Effector memory CD8-positive, alpha-beta T cell (primary cell): ENCODE results near the gene TECPR2.

Source experiments
- ATAC-seq: fragments of 150-1000 bp; cut with Tn5 transposase; replicated peaks from 2 replicates; pipeline ENCODE4 v1.10.0; 2021; ENCODE audit warnings: mild to moderate bottlenecking, moderate library complexity
- DNase-seq, 3 experiments: peaks; one replicate each; pipeline ENCODE4 v3.0.0; 2021
- H3K27ac Mint-ChIP-seq, 2 donors: one replicate each; pipeline ENCODE4 v1.8.0; 2022; ENCODE audit warnings: mild to moderate bottlenecking in 2 of 2, mixed read lengths in 2 of 2, moderate library complexity in 2 of 2
- H3K27me3 Mint-ChIP-seq, 2 donors: one replicate each; pipeline ENCODE4 v1.8.0; 2022; ENCODE audit warnings: mixed read lengths in 2 of 2
- H3K36me3 Mint-ChIP-seq: one replicate; pipeline ENCODE4 v1.8.0; 2022; ENCODE audit warnings: mild to moderate bottlenecking, moderate library complexity, mixed read lengths; ENCODE audit not compliant: insufficient read depth
- H3K4me1 Mint-ChIP-seq, 2 donors: one replicate each; pipeline ENCODE4 v1.8.0; 2022; ENCODE audit warnings: low read depth in 2 of 2, mixed read lengths in 2 of 2
- H3K4me3 Mint-ChIP-seq, 2 donors: one replicate each; pipeline ENCODE4 v1.8.0; 2022; ENCODE audit warnings: mild to moderate bottlenecking in 2 of 2, mixed read lengths in 2 of 2, moderate library complexity in 2 of 2
- H3K9me3 Mint-ChIP-seq, 2 donors: one replicate each; pipeline ENCODE4 v1.8.0; 2022; ENCODE audit warnings: mixed read lengths in 2 of 2
- total RNA-seq, 9 experiments: gene quantifications; one replicate each; lab custom pipeline; 2026; lab: John Stamatoyannopoulos, UW

Gene TECPR2, protein sequence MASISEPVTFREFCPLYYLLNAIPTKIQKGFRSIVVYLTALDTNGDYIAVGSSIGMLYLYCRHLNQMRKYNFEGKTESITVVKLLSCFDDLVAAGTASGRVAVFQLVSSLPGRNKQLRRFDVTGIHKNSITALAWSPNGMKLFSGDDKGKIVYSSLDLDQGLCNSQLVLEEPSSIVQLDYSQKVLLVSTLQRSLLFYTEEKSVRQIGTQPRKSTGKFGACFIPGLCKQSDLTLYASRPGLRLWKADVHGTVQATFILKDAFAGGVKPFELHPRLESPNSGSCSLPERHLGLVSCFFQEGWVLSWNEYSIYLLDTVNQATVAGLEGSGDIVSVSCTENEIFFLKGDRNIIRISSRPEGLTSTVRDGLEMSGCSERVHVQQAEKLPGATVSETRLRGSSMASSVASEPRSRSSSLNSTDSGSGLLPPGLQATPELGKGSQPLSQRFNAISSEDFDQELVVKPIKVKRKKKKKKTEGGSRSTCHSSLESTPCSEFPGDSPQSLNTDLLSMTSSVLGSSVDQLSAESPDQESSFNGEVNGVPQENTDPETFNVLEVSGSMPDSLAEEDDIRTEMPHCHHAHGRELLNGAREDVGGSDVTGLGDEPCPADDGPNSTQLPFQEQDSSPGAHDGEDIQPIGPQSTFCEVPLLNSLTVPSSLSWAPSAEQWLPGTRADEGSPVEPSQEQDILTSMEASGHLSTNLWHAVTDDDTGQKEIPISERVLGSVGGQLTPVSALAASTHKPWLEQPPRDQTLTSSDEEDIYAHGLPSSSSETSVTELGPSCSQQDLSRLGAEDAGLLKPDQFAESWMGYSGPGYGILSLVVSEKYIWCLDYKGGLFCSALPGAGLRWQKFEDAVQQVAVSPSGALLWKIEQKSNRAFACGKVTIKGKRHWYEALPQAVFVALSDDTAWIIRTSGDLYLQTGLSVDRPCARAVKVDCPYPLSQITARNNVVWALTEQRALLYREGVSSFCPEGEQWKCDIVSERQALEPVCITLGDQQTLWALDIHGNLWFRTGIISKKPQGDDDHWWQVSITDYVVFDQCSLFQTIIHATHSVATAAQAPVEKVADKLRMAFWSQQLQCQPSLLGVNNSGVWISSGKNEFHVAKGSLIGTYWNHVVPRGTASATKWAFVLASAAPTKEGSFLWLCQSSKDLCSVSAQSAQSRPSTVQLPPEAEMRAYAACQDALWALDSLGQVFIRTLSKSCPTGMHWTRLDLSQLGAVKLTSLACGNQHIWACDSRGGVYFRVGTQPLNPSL (N-terminal part only)
- total RNA-seq = 9.4 to 33.8 (median 17.2) reads per million in 9 experiments

DNA sequence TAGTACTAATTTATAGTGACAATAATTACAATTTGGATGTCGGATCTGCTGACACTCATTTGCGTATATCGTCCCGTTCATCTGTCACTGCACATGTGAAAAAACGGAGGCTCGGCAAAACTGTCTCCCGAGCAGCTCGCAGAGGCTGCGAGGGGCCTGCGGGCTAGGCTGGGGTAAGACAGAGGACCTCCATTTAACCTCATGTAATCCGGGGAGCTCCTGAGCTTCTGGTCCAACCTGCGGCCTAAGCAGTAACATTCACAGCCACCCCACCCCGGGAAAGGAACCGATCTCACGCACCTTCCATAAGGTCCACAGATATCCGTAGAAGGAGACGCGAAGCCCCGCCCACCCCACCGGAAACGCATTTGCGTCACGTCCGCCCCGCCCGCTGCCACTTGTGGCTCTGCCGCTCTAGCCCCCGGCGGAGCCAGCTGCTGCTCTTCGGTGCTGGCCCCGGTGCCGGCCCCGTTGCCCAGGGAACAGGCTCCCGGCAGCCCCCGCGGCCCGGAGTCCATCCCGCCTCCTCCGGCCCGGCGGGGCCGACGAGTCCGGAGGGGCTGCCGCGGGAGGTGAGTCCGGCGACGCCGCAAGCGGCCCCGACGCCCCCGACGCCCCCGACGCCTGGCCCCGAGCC, at the start of gene TECPR2, which contains the start of gene CINP:
TSS of gene TECPR2 (plus strand) at position 397 of the 637 bp plus-strand sequence. CDS start 13,781 bp downstream, outside the sequence.
TSS of gene CINP (minus strand) at position 346 of the 637 bp plus-strand sequence. CDS start at position 307, 39 bp downstream.
- peak within 1 kb of the TSS; percentile 85 to 89 for H3K27ac Mint-ChIP-seq
- H3K4me1 Mint-ChIP-seq = peaks cover 20 to 26% of the 10 kb centered on the region in 2 donors
- peak; percentile 91 to 94 (median 92) for DNase-seq
- H3K27me3 Mint-ChIP-seq = no peaks in the 10 kb centered on the region
- no peaks in the 10 kb centered on the region for H3K9me3 Mint-ChIP-seq
- no peak within 1 kb of the TSS for H3K4me3 Mint-ChIP-seq
- peaks cover 26% of the 10 kb centered on the region for H3K36me3 Mint-ChIP-seq
- peak; percentile 94 for ATAC-seq

DNA sequence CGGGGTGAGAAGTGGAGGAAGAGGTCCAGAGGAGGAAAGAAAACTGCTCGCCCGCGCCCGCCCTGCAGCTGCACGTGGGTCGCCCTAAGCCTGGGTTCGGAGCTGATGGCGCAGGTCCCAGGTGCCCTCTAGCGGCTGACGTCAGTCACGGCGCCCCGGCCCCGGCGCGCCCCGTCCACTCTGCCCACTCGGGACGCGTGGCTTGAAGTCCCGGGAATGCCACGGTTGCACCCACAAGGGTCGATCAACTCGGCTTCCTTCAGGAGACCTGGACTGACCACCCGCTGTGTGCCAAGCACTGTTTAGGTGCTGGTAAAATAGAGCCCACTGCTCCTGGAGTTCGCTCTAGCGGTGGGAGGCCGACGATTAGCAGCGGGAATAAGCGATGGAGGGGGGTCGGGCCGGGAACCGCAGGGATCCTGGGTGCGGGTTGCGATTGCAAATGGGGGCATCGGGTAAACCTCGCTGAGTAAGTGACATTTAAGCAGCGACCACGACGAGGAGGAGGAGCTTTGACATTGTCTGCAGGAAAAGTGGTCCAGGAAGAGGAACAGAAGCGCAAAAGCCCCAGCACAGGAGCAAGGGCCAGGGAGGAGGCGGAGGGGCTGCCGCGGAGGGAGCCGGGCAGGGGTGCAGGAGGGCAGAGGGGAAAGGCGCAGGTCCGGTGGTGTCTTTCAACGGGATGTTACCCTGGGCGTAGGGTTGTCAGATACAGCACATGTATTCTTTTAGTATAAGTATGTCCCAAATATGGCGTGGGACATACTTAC, 48.3 kb upstream of the TECPR2 start:
- Mint-ChIP-seq H3K4me3 (peak overlapping the region; percentile 86 to 94), H3K27ac (peak overlapping the region; percentile 82 to 90), H3K9me3 (peaks cover 0 to 4% of the 10 kb centered on the region in 2 donors), H3K4me1 (peaks cover 30 to 41% of the 10 kb centered on the region in 2 donors), H3K27me3 (no peaks in the 10 kb centered on the region), H3K36me3 (peaks cover 39% of the 10 kb centered on the region)
- ATAC-seq (peak; percentile 72), DNase-seq (peak; percentile 73 to 80 (median 79))

DNA sequence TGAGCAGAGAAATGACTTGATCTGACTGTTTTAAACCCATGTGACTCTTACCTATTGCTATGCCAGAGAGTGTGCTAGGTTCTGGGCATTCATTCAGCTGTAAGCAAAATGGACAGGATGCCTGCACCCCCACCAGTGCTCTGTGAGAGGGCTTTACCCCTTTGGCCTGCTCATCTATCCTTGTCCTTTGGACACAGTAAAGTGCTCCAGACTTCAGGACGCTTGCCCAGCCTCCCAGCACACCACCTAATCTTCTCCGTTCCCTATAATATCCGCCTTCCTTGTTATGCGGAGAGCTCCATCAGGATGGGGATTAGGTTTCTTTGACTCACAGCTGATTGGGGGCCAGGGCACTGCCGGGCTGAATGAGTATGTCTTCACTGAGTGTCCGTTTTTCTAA, 47.6 kb upstream of the TECPR2 start:
- peak overlapping the region; percentile 86 to 94 for H3K4me3 Mint-ChIP-seq
- peaks cover 30 to 43% of the 10 kb centered on the region in 2 donors for H3K4me1 Mint-ChIP-seq
- DNase-seq (no peak), ATAC-seq (no peak)
- peaks cover 43% of the 10 kb centered on the region for H3K36me3 Mint-ChIP-seq
- H3K9me3 Mint-ChIP-seq = peaks cover 0 to 4% of the 10 kb centered on the region in 2 donors
- no peak overlapping the region for H3K27ac Mint-ChIP-seq
- no peaks in the 10 kb centered on the region for H3K27me3 Mint-ChIP-seq

DNA sequence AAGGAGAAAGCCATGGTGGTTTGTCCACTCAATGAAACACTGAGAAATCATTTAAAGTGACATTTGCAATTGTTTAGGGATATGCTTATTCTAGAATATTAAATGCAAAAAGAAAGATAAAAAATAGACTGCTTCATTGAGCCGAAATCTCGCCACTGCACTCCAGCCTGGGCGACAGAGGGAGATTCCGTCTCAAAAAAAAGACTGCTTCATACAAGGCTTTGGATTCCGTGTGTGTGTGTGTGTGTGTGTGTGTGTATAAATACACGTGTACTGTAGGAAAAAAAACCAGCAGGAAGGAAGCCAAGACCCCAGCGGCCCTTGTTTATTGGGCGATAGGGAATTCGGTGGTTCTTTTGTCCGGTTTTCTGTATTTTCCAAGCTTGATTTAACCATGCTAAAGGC, 46.4 kb upstream of the TECPR2 start:
- peaks cover 35 to 45% of the 10 kb centered on the region in 2 donors for H3K4me1 Mint-ChIP-seq
- DNase-seq (peak in 1 of 3 experiments; percentile 20), ATAC-seq (no peak)
- no peaks in the 10 kb centered on the region for H3K27me3 Mint-ChIP-seq
- peak overlapping the region; percentile 94 to 97 for H3K4me3 Mint-ChIP-seq
- peak overlapping the region; percentile 100 for H3K27ac Mint-ChIP-seq
- peaks cover 45% of the 10 kb centered on the region for H3K36me3 Mint-ChIP-seq
- peaks cover 0 to 4% of the 10 kb centered on the region in 2 donors for H3K9me3 Mint-ChIP-seq

DNA sequence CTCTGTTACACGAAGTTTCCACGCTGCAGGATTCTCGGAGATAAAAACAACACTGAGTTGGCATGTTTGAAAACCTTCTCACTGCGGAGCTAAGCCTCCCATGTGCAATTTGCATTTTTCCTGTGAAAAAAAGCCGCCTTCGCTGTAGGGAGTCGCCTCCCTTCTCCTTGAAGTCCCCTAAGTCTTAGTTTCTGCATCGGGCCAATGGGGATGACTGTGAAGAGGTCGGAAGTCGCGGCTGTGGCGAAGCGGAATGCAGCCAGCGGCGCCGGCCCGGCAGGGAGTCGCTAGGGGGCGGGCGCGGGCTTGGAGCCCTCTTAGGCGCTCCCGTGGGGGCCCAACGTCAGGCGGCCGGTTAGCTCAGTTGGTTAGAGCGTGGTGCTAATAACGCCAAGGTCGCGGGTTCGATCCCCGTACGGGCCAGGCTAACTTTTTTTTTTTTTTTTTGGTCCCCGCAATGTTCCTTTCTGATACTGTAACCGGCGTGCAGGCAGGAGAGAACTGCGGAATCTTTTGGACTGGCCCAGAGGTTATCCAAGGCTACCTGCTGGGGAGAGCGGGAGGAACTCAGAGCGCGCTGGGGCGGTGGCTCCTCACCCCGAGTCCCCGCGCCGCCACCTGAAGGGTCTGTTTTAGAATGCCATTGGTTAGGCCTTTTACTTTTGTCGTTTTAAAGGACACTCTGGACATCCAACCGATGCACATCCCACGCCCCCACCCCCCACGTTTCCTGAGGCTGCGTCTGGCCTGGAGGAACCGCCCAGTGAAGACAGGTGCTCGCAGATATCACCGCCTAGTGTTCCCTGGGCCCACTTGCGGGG, 45.8 kb upstream of the TECPR2 start:
- DNase-seq (peak; percentile 92 to 97 (median 96)), ATAC-seq (peak; percentile 63)
- Mint-ChIP-seq H3K4me1 (peaks cover 36 to 45% of the 10 kb centered on the region in 2 donors), H3K4me3 (peak overlapping the region; percentile 94 to 97), H3K9me3 (peaks cover 0 to 4% of the 10 kb centered on the region in 2 donors), H3K36me3 (peaks cover 45% of the 10 kb centered on the region), H3K27me3 (no peaks in the 10 kb centered on the region), H3K27ac (peak overlapping the region; percentile 100)

DNA sequence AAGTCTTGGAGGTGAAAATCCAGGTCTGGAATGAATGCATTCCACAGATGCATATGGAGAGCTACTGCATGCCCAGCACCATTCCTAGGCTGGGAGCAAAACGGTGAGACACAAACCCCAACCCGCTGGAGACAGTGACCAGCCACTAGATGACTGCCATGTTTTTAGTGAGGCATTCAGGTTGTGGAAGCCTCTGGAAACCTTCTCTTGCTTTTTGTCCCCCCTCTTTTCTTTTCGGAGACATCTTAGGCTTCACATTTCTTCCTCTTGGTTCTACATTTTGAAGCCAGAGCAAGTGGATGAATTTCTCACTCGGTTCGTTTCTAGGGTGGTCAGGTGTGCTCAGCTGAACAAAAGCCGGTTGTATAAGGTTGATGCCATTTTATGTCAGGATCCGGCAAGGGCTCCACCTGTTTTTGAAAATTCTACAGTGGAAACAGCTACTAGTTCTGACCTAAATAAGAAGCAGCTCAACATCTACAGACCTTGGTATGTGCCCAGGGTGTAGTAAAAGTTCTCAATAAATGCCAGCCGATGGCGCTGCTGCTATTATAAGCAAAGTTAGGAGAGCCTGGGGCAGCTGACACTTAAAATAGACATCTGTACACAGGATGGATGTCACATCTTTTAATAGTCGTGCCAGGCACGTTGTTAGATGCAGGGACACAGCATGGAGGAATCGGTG, 45.0 kb upstream of the TECPR2 start:
- no peak for ATAC-seq
- Mint-ChIP-seq H3K36me3 (peaks cover 45% of the 10 kb centered on the region), H3K9me3 (peaks cover 0 to 4% of the 10 kb centered on the region in 2 donors), H3K4me1 (peaks cover 36 to 45% of the 10 kb centered on the region in 2 donors), H3K27ac (peak overlapping the region; percentile 100), H3K4me3 (peak overlapping the region; percentile 94 to 97), H3K27me3 (no peaks in the 10 kb centered on the region)
- DNase-seq = no peak

DNA sequence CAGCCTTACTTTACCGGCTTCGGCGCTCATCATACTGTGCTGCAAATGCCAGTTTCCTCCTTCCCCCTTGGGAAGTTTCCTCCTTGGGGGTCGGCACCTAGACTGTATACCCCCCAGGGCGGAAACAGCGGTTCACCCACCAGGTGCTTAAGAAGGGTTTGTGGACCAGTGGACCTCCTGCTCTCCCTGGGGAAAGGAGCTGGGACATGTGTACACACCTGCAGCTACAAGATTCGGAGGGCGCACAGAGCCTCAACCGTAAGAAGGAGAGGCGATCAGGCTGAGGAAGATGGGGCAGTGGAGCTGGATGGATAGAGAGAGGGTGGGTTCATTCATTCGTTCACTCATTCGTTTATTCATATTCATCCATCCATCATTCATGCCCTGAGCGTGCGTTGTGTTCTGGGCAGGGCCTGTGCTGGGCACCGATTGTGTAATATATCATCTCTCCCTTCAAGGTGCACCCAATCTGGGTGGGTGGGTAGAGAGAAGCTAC, 43.9 kb upstream of the TECPR2 start:
- H3K4me3 Mint-ChIP-seq = peak overlapping the region; percentile 94 to 97
- peaks cover 45% of the 10 kb centered on the region for H3K36me3 Mint-ChIP-seq
- H3K27me3 Mint-ChIP-seq = no peaks in the 10 kb centered on the region
- H3K27ac Mint-ChIP-seq = peak overlapping the region; percentile 100
- peaks cover 36 to 43% of the 10 kb centered on the region in 2 donors for H3K4me1 Mint-ChIP-seq
- ATAC-seq = no peak
- DNase-seq = no peak
- H3K9me3 Mint-ChIP-seq = peaks cover 0 to 4% of the 10 kb centered on the region in 2 donors

DNA sequence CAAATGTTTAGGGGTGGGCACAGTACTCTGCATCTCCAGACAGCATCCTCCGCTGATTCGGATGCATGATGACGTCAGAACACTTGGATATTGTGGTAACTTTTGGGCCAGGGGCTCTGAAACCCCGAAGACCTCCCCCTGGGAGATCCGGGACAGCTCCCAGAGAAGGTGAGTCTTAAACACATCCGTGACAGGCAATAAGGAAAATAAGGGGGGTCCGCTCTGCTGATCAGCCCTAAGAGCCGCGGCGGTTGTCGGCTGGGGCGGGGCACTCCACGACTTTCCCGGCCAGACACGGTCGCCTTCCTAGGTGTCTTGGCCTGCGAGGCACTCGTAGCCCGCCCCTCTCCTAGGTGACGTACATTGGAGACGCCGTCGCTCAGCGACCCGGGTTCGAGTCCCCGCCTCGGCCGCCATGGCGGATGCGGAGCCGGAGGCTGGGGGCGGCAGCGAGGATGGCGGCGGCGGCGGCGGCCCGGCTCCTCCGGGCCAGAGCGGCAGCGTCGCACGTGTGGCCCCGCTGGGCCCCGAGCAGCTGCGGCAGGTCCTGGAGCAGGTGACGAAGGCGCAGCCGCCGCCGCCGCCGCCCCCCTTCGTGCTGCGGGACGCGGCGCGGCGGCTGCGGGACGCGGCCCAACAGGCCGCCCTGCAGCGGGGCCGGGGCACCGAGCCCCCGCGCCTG, 43.2 kb upstream of the TECPR2 start, which contains the start of gene ZNF839:
TSS of gene ZNF839 (plus strand) at position 396 of the 682 bp plus-strand sequence. CDS start at position 416, 20 bp downstream.
- ATAC-seq (peak; percentile 73), DNase-seq (peak; percentile 94 to 96 (median 94))
- Mint-ChIP-seq H3K27me3 (no peaks in the 10 kb centered on the region), H3K4me1 (peaks cover 31 to 36% of the 10 kb centered on the region in 2 donors), H3K27ac (peak within 1 kb of the TSS; percentile 100), H3K36me3 (peaks cover 42% of the 10 kb centered on the region), H3K4me3 (peak within 1 kb of the TSS; percentile 94 to 97), H3K9me3 (peaks cover 0 to 4% of the 10 kb centered on the region in 2 donors)

DNA sequence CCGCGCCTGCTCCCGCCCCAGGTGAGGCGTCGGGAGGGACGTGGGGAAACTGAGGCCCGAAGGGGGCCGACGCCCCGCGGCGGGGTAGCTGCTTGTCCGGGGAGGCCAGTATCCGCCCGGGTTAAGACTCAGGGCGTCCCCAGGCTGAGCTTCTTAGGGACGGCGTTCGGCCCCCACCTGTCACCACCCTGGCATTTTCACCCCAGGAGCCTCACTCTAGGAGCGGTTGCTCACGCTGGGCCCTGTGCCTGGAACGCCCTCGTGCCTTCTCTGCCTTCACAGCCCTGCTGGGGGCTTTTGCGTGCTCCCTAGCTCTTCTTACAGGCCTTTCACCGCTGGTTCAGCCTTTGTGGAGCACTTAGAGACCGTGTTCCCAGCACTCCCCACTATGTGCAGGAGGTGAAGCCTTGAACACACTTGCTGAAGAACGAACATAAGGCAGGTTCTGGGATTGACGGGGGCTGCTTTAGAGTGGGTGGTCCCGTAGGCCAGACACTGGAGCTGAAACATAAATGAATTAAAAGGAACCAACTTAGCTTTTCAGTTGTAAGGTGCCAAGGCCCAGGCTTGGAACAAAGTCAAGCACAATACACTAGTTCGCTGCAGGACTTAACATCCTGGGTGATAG, 42.6 kb upstream of the TECPR2 start:
- Mint-ChIP-seq H3K4me3 (peak overlapping the region; percentile 94 to 97), H3K27me3 (no peaks in the 10 kb centered on the region), H3K36me3 (peaks cover 41% of the 10 kb centered on the region), H3K9me3 (peaks cover 0 to 4% of the 10 kb centered on the region in 2 donors), H3K27ac (peak overlapping the region; percentile 100), H3K4me1 (peaks cover 26 to 30% of the 10 kb centered on the region in 2 donors)
- DNase-seq (peak; percentile 32 to 46 (median 36)), ATAC-seq (peak; percentile 43)
